ENCODE results near the gene FGGY. TPM values are rescaled to one million over a fixed set of nuclear protein-coding genes. Genes with fewer than 3 reads are reported as not detected.

The FGGY gene
- total RNA-seq, 1 experiment from 2014 or later: 9.7 TPM

- no peak for DNase-seq (ENCODE audit: low read depth)
These were observed 11.2 kb upstream of the FGGY start for GRCh38 chr1:59285691-59286090.

- DNase-seq (ENCODE audit: low read depth): no peak
These were observed 8.8 kb upstream of the FGGY start for GRCh38 chr1:59288046-59288445.

GRCh38 chr1:59289570-59289969 lies 7.3 kb upstream of the FGGY start:
- DNase-seq (ENCODE audit: low read depth): no peak

- DNase-seq (ENCODE audit: low read depth): peak; percentile 72
These were observed 6.5 kb upstream of the FGGY start for GRCh38 chr1:59290193-59290949.

GRCh38 chr1:59291561-59291960 lies 5.3 kb upstream of the FGGY start:
- no peak for DNase-seq (ENCODE audit: low read depth)

- DNase-seq (ENCODE audit: low read depth): peak; percentile 42
These were observed 4.3 kb upstream of the FGGY start for GRCh38 chr1:59292562-59292961.

GRCh38 chr1:59293206-59293605 lies 3.7 kb upstream of the FGGY start:
- DNase-seq (ENCODE audit: low read depth): no peak

GRCh38 chr1:59293849-59294248 lies 3.0 kb upstream of the FGGY start:
- DNase-seq (ENCODE audit: low read depth): no peak

- DNase-seq (ENCODE audit: low read depth): no peak
These were observed 2.5 kb upstream of the FGGY start for GRCh38 chr1:59294423-59294822.

GRCh38 chr1:59295618-59296017 lies 1.3 kb upstream of the FGGY start:
- DNase-seq (ENCODE audit: low read depth): no peak

GRCh38 chr1:59298026-59298583 lies 1.2 kb downstream of the FGGY start:
- no peak for DNase-seq (ENCODE audit: low read depth)

GRCh38 chr1:59298710-59299346 lies 1.9 kb downstream of the FGGY start:
- DNase-seq (ENCODE audit: low read depth): peak; percentile 62

GRCh38 chr1:59299670-59300069 lies 2.8 kb downstream of the FGGY start:
- peak; percentile 32 for DNase-seq (ENCODE audit: low read depth)

GRCh38 chr1:59302297-59302696 lies 5.4 kb downstream of the FGGY start:
- DNase-seq (ENCODE audit: low read depth): no peak

- DNase-seq (ENCODE audit: low read depth): no peak
These were observed 6.0 kb downstream of the FGGY start for GRCh38 chr1:59302871-59303270.

- DNase-seq (ENCODE audit: low read depth): no peak
These were observed 8.3 kb downstream of the FGGY start for GRCh38 chr1:59305188-59305587.

- no peak for DNase-seq (ENCODE audit: low read depth)
These were observed 10.7 kb downstream of the FGGY start for GRCh38 chr1:59307591-59307990.

- no peak for DNase-seq (ENCODE audit: low read depth)
These were observed 11.9 kb downstream of the FGGY start for GRCh38 chr1:59308839-59309238.

GRCh38 chr1:59309392-59309791 lies 12.5 kb downstream of the FGGY start:
- DNase-seq (ENCODE audit: low read depth): no peak

- DNase-seq (ENCODE audit: low read depth): no peak
These were observed 13.1 kb downstream of the FGGY start for GRCh38 chr1:59309795-59310548.

- DNase-seq (ENCODE audit: low read depth): no peak
These were observed 13.8 kb downstream of the FGGY start for GRCh38 chr1:59310549-59311250.
